HEK293 (cell line): ENCODE results near the gene KRT80.

Experiments used
- CTCF ChIP-seq: fragments of 450-650 bp; formaldehyde crosslinking; IDR thresholded peaks from 2 replicates; pipeline ENCODE4 v1.5.1; 2016; ENCODE audit warnings: missing biosample characterization, missing genetic modification characterization
- HOXA7 ChIP-seq: sonication (generic); formaldehyde crosslinking; IDR thresholded peaks from 2 replicates; pipeline ENCODE4 v1.8.1; 2022; ENCODE audit warnings: missing genetic modification reagents, borderline replicate concordance
- SP2 ChIP-seq: fragments of 450-650 bp; formaldehyde crosslinking; IDR thresholded peaks from 2 replicates; pipeline ENCODE4 v1.5.1; 2016; ENCODE audit warnings: missing biosample characterization, missing genetic modification characterization
- WT1 ChIP-seq: fragments of 450-650 bp; formaldehyde crosslinking; IDR thresholded peaks from 2 replicates; pipeline ENCODE4 v1.5.1; 2016; ENCODE audit warnings: missing biosample characterization, missing genetic modification characterization
- ZBTB1 ChIP-seq: fragments of 450-650 bp; formaldehyde crosslinking; IDR thresholded peaks from 2 replicates; pipeline ENCODE4 v1.5.1; 2016; ENCODE audit warnings: missing biosample characterization, missing genetic modification characterization
- ZNF133 ChIP-seq: fragments of 450-650 bp; formaldehyde crosslinking; IDR thresholded peaks from 2 replicates; pipeline ENCODE4 v1.5.1; 2016; ENCODE audit warnings: missing biosample characterization, missing genetic modification characterization
- ZNF18 ChIP-seq: fragments of 450-650 bp; formaldehyde crosslinking; IDR thresholded peaks from 2 replicates; pipeline ENCODE4 v1.5.1; 2016; ENCODE audit warnings: missing biosample characterization, missing genetic modification characterization
- ZNF23 ChIP-seq: fragments of 450-650 bp; formaldehyde crosslinking; IDR thresholded peaks from 2 replicates; pipeline ENCODE4 v1.5.1; 2016; ENCODE audit warnings: missing biosample characterization, missing genetic modification characterization, borderline replicate concordance
- ZNF311 ChIP-seq: fragments of 450-650 bp; formaldehyde crosslinking; IDR thresholded peaks from 2 replicates; pipeline ENCODE4 v1.5.1; 2017; ENCODE audit warnings: missing biosample characterization, missing genetic modification characterization, borderline replicate concordance
- ZNF501 ChIP-seq: fragments of 450-650 bp; formaldehyde crosslinking; IDR thresholded peaks from 2 replicates; pipeline ENCODE4 v1.5.1; 2016; ENCODE audit warnings: missing biosample characterization, missing genetic modification characterization
- ZNF561 ChIP-seq: fragments of 450-650 bp; IDR thresholded peaks from 2 replicates; pipeline ENCODE4 v1.5.1; 2018; ENCODE audit warnings: missing biosample characterization, missing genetic modification characterization, borderline replicate concordance
- ZNF645 ChIP-seq: fragments of 450-650 bp; formaldehyde crosslinking; IDR thresholded peaks from 2 replicates; pipeline ENCODE4; 2016; ENCODE audit warnings: missing biosample characterization, missing genetic modification characterization
- ZNF792 ChIP-seq: fragments of 450-650 bp; formaldehyde crosslinking; IDR thresholded peaks from 2 replicates; pipeline ENCODE4 v1.5.1; 2016; ENCODE audit warnings: missing biosample characterization, missing genetic modification characterization
- ZNF830 ChIP-seq: fragments of 450-650 bp; IDR thresholded peaks from 2 replicates; pipeline ENCODE4 v1.5.0; 2018; ENCODE audit warnings: missing biosample characterization, missing genetic modification characterization, low read depth, mild to moderate bottlenecking, moderate library complexity

GRCh38 chr12:52232674-52233461 lies 41.1 kb upstream of the KRT80 start, which contains the start of gene KRT7:
- TF ChIP-seq CTCF (tag by site-specific recombination) (no peak), ZNF311 (tag by site-specific recombination) (no peak), ZNF23 (tag by site-specific recombination) (no peak), ZNF133 (tag by site-specific recombination) (no peak), ZBTB1 (tag by site-specific recombination) (no peak), ZNF561 (tag by site-specific recombination) (no peak), ZNF645 (tag by site-specific recombination) (no peak), ZNF501 (tag by site-specific recombination) (no peak), ZNF830 (tag by site-specific recombination) (no peak), HOXA7 (CRISPR knock-in tag) (no peak), SP2 (tag by site-specific recombination) (no peak), ZNF792 (tag by site-specific recombination) (no peak), ZNF18 (tag by site-specific recombination) (no peak), WT1 (tag by site-specific recombination) (no peak)
